IMR-90 (cell line): ENCODE data around the gene NDUFV2.

Experiments used
- CEBPB ChIP-seq: IDR thresholded peaks from 2 replicates; pipeline ENCODE4 v1.6.1; 2012; ENCODE audit warnings: low read depth, low read length, improper control_type of control experiment
- CTCF ChIP-seq: conservative IDR thresholded peaks from 2 replicates; pipeline ENCODE4 v1.5.1; 2012; ENCODE audit warnings: mild to moderate bottlenecking, low read depth, low read length, improper control_type of control experiment
- MAFK ChIP-seq: IDR thresholded peaks from 2 replicates; pipeline ENCODE4 v1.6.1; 2012; ENCODE audit warnings: low read depth, low read length, improper control_type of control experiment
- POLR2A ChIP-seq: IDR thresholded peaks from 2 replicates; pipeline ENCODE4 v1.6.1; 2012; ENCODE audit warnings: mild to moderate bottlenecking, low read depth, low read length
- SMC3 ChIP-seq: fragments of 150-350 bp; IDR thresholded peaks from 2 replicates; pipeline ENCODE4 v1.6.1; 2016; ENCODE audit warnings: low read depth, mild to moderate bottlenecking, antibody characterized with exemption, low read length, moderate library complexity

- TF ChIP-seq CTCF: no peak
- no peak for TF ChIP-seq CEBPB
- no peak for TF ChIP-seq POLR2A
- TF ChIP-seq SMC3: no peak
- TF ChIP-seq MAFK: no peak
These were observed 18.3 kb downstream of the NDUFV2 start for GRCh38 chr18:9120796-9121195.
